DOHH2 (cell line): ENCODE data around the gene METTL8.

Experiments
- CTCF ChIP-seq: fragments of 200-600 bp; sonication (generic); IDR thresholded peaks from one replicate; pipeline ENCODE4 v1.5.1; 2014; ENCODE audit warnings: antibody characterized with exemption, mild to moderate bottlenecking, low read depth, low read length; ENCODE audit not compliant: poor library complexity, severe bottlenecking
- EZH2phosphoT487 ChIP-seq: fragments of 200-600 bp; sonication (generic); IDR thresholded peaks from 2 replicates; pipeline ENCODE4 v1.6.1; 2017; ENCODE audit warnings: borderline replicate concordance, mild to moderate bottlenecking, antibody characterized with exemption, low read length, moderate library complexity, mixed read lengths

GRCh38 chr2:171365232-171365631 is 68.6 kb downstream of the METTL8 start:
- TF ChIP-seq CTCF (no peak), EZH2phosphoT487 (no peak)
